GM03348 (cell line): ENCODE results near the gene IGFBP1.
"Not testable (repeated sequence)": the region's sequence is repeated elsewhere in the genome, so short reads cannot be mapped to it uniquely, and the experiment has no call there.

Experiments used
- DNase-seq: peaks from one replicate; pipeline ENCODE4 v3.0.0; 2012; ENCODE audit warnings: low spot score

Gene IGFBP1

GRCh38 chr7:45938626-45939302 is 50.5 kb downstream of the IGFBP1 start:
- no peak for DNase-seq

GRCh38 chr7:45939574-45939973 is 51.3 kb downstream of the IGFBP1 start:
- no peak for DNase-seq

GRCh38 chr7:45940237-45940781 is 52.0 kb downstream of the IGFBP1 start:
- not testable (repeated sequence) for DNase-seq

GRCh38 chr7:45940939-45941338 is 52.7 kb downstream of the IGFBP1 start:
- no peak for DNase-seq
